ENCODE measurements around the gene TRNT1. TPM values are rescaled to one million over a fixed set of nuclear protein-coding genes. Genes with fewer than 3 reads are reported as not detected.

Gene TRNT1
- total and polyA plus RNA-seq, 3 donors from 2014 or later = 16.8 to 32.4 (median 26.4) TPM

DNA sequence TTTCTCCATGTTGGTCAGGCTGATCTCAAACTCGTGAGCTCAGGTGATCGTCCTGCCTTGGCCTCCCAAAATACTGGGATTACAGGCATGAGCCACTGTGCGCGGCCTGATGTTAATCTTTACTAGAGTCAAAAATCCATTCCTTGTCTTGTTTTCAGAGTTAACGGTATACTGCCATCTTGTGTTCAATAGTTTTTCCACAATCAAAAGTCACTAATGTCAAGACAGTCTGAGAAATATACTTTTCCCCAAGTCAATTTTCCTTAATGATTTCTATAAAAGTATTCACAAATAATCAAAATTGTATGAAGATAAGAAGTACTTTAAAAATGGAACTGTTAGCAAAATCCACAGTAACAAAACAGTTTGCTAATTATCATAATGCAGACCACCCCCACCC lies 44.3 kb downstream of the TRNT1 start:
- no peak for DNase-seq
- no peaks in the 10 kb centered on the region for H3K4me1 ChIP-seq
- no peak overlapping the region for H3K4me3 ChIP-seq
- intact Hi-C loops (cut with DNase I; ENCODE audit: low total_unique reads) = no loop called here
- H3K27ac ChIP-seq = no peak overlapping the region
- H3K9me3 ChIP-seq = no peaks in the 10 kb centered on the region
- no peaks in the 10 kb centered on the region for H3K27me3 ChIP-seq
- 74 to 80% methylated on average over 5 of the region's 5 CpGs for WGBS, 2 donors
- no peak for TF ChIP-seq POLR2A (IDR thresholded peaks at IDR 0.05)
- TF ChIP-seq, protein P1, sequence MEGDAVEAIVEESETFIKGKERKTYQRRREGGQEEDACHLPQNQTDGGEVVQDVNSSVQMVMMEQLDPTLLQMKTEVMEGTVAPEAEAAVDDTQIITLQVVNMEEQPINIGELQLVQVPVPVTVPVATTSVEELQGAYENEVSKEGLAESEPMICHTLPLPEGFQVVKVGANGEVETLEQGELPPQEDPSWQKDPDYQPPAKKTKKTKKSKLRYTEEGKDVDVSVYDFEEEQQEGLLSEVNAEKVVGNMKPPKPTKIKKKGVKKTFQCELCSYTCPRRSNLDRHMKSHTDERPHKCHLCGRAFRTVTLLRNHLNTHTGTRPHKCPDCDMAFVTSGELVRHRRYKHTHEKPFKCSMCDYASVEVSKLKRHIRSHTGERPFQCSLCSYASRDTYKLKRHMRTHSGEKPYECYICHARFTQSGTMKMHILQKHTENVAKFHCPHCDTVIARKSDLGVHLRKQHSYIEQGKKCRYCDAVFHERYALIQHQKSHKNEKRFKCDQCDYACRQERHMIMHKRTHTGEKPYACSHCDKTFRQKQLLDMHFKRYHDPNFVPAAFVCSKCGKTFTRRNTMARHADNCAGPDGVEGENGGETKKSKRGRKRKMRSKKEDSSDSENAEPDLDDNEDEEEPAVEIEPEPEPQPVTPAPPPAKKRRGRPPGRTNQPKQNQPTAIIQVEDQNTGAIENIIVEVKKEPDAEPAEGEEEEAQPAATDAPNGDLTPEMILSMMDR (IDR thresholded peaks at IDR 0.05) = peak in 1 of 3 experiments; percentile 31
- H3K36me3 ChIP-seq (ENCODE audit: low read depth, missing control alignments) = no peaks in the 10 kb centered on the region

DNA sequence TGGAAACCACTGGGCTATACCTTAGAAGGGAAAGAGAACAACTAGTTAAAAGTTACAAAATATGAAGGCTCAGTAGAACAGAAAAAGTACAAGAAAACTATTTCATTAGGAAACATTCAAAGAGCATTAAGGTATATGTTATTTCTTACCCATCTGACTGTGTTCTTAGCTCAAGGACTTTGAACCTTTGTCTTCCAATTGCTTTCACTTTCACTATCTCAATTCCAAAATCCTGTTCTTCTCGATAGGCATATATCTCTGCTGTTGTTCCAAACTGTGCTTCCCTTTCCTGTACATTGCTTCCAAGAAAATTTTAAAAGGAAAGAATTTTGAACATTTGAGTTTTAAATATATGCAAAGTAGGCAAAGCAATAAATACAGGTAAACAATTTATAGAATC lies 45.9 kb downstream of the TRNT1 start:
- H3K4me3 ChIP-seq = no peak overlapping the region
- H3K9me3 ChIP-seq = no peaks in the 10 kb centered on the region
- H3K27ac ChIP-seq = peak overlapping the region in 1 of 2 donors; percentile 27
- no peak for TF ChIP-seq POLR2A (IDR thresholded peaks at IDR 0.05)
- TF ChIP-seq, protein P1 (IDR thresholded peaks at IDR 0.05) = no peak
- 46 to 56% methylated on average over 1 of the region's 1 CpG for WGBS, 2 donors
- no peaks in the 10 kb centered on the region for H3K27me3 ChIP-seq
- no peaks in the 10 kb centered on the region for H3K36me3 ChIP-seq (ENCODE audit: low read depth, missing control alignments)
- peaks cover 4% of the 10 kb centered on the region for H3K4me1 ChIP-seq
- DNase-seq = no peak
- intact Hi-C loops (cut with DNase I; ENCODE audit: low total_unique reads) = no loop called here

DNA sequence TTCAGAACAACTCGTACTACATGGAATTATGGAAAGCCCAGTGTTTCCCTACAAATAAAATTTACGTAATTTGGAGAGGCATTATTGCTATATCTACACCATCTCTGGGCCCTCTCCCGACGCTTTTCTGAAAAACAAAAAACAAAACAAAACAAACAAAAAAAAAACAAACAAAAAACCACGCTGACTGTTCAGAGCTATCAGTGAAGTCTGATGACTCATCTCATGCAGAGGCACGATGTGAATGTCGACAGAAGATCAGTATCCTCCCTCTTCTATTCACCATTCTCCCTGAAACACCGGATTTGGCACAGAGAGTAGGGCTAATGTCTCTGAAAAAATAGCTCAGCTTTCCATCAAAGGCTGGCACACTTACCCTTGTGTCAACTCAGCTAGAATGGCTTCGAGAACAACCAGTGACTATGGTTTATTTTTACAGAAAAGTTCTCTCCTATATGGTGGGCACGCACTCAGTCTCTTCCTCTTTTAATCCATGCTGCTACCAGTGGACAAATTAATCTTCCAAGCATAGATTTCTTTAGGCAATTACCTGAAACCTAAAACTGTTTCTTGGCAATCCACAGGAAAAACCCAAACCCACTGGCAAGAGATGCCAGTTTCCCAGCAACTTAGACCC lies 51.2 kb downstream of the TRNT1 start:
- no peaks in the 10 kb centered on the region for H3K9me3 ChIP-seq
- intact Hi-C loops (cut with DNase I; ENCODE audit: low total_unique reads) = no loop called here
- H3K27ac ChIP-seq = no peak overlapping the region
- H3K36me3 ChIP-seq (ENCODE audit: low read depth, missing control alignments) = no peaks in the 10 kb centered on the region
- H3K27me3 ChIP-seq = no peaks in the 10 kb centered on the region
- H3K4me3 ChIP-seq = no peak overlapping the region
- no peak for DNase-seq
- peaks cover 14% of the 10 kb centered on the region for H3K4me1 ChIP-seq
- no peak for TF ChIP-seq POLR2A (IDR thresholded peaks at IDR 0.05)
- TF ChIP-seq, protein P1 (IDR thresholded peaks at IDR 0.05) = no peak
- WGBS, 2 donors = 39 to 50% methylated on average over 10 of the region's 10 CpGs

DNA sequence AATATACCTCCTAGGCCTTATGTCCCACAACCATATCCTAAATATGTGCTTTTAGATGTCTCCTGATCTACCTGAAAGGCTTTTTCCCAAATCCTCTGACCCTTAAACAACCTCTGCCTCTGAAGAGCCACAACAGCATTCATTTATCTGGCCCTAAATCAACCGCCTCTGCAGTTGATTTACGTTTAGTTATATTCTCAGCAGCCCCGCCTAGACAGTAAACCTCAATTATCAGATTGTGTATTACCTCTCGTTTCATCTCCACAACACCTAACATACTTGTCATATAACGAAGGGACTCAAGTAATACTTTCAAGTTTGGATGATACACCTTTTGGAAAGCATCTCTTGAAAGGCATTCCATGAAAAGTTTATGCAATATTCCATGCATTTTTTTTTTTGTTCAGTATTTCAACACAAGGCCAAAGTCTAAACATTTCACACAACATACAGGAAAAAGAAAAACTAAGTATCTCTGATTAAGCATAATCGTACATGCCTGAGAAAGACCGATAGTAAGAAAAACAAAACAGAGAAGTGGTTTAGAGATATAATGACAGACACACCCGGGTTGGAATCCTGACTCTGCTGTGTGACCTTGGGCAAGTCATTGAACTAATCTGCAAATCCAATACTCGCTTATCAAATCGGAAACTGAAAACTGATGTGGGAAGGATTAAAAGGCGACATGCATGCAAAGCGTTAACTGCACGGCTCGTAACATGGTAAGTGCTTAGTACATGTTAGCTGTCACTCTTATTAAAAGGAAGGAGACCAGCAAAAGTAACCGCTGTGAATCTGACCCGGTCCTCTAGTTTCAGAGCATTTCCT lies 52.0 kb downstream of the TRNT1 start:
- Histone ChIP-seq H3K27ac (peak overlapping the region; percentile 79 to 87), H3K9me3 (no peaks in the 10 kb centered on the region), H3K36me3 (ENCODE audit: low read depth, missing control alignments) (no peaks in the 10 kb centered on the region), H3K4me3 (peak overlapping the region; percentile 90 to 98), H3K27me3 (no peaks in the 10 kb centered on the region), H3K4me1 (peaks cover 14% of the 10 kb centered on the region)
- 13 to 17% methylated on average over 16 of the region's 16 CpGs for WGBS, 2 donors
- TF ChIP-seq, protein P1 (IDR thresholded peaks at IDR 0.05) = no peak
- TF ChIP-seq POLR2A (IDR thresholded peaks at IDR 0.05) = no peak
- intact Hi-C loops (cut with DNase I; ENCODE audit: low total_unique reads) = no loop called here
- no peak for DNase-seq

Measured in testis (tissue), 3 donors.